Transverse colon (tissue), 4 donors: ENCODE measurements around the gene RAPGEF6. TPM values are rescaled to one million over a fixed set of nuclear protein-coding genes. Genes with fewer than 3 reads are reported as not detected.

ENCODE experiments used
- DNase-seq: peaks from one replicate; pipeline ENCODE4 v3.0.0-alpha.2; 2019
- H3K27ac ChIP-seq, 4 donors: fragments of 200-600 bp; sonication (generic); 2 replicates each; pipeline ENCODE4 v1.5.1; 2016 to 2018; ENCODE audit warnings: inconsistent platforms in 4 of 4
- H3K27me3 ChIP-seq: fragments of 200-600 bp; sonication (generic); 2 replicates; pipeline ENCODE4 v1.5.1; 2017; ENCODE audit warnings: inconsistent platforms
- H3K36me3 ChIP-seq, 4 donors: fragments of 200-600 bp; sonication (generic); 2 replicates each; pipeline ENCODE4 v1.5.1; 2017 to 2019; ENCODE audit warnings: inconsistent platforms in 4 of 4
- H3K4me1 ChIP-seq, 4 donors: fragments of 200-600 bp; sonication (generic); 2 replicates each; pipeline ENCODE4 v1.5.1; 2017 to 2020; ENCODE audit warnings: inconsistent platforms in 4 of 4
- H3K4me3 ChIP-seq, 4 donors: fragments of 200-600 bp; sonication (generic); 1 replicate in 1 of 4; 2 replicates in 3 of 4; pipeline versions ENCODE4 v1.5.1 to v1.6.1; 2017 to 2019; ENCODE audit warnings: inconsistent platforms in 4 of 4
- H3K9me3 ChIP-seq, 2 donors: fragments of 200-600 bp; sonication (generic); 2 replicates each; pipeline ENCODE4 v1.5.1; 2017 to 2019; ENCODE audit warnings: inconsistent platforms in 2 of 2
- EP300 ChIP-seq: sonication (generic); formaldehyde crosslinking; IDR thresholded peaks from one replicate; pipeline ENCODE4 v1.6.1; 2017; ENCODE audit warnings: antibody characterized with exemption, low read depth
- POLR2A ChIP-seq: fragments of 450-650 bp; IDR thresholded peaks from one replicate; pipeline ENCODE4 v1.6.1; 2016; ENCODE audit warnings: antibody characterized with exemption, mild to moderate bottlenecking, moderate library complexity
- POLR2AphosphoS5 ChIP-seq, 3 donors: sonication (generic); formaldehyde crosslinking; IDR thresholded peaks; one replicate each; pipeline ENCODE4 v1.6.1; 2016; ENCODE audit warnings: antibody characterized with exemption in 3 of 3
- WGBS, 2 donors: methylation state at CpG; one replicate each; pipeline ENCODE4 v1.1.5; 2018; ENCODE audit warnings: low coverage in 1 of 2; 5-methylcytosine and 5-hydroxymethylcytosine counted together
- in situ Hi-C, 4 donors: fragments of 200-750 bp; cut with MboI; loops; one replicate each; pipeline versions ENCODE4 v1.15.0 to v1.15.1; 2017; ENCODE audit warnings: low sequenced_read_pairs in 3 of 4, low pct_ligation_motif_present in 1 of 4, low pct_unique_long_range_greater_than_20kb in 1 of 4
- intact Hi-C: fragments of 100-400 bp; cut with DNase I; formaldehyde crosslinking; loops from one replicate; pipeline ENCODE4 v1.15.1; 2023; ENCODE audit warnings: low total_unique reads
- total RNA-seq, 4 donors: library from RNA; depleted of rRNA; stranded (reverse); fragments of >200 nt; gene quantifications; one replicate each; pipeline ENCODE4 v1.1.0, GENCODE V29; 2016
- TF ChIP-seq, protein P1 (sequence below), 5 experiments: fragments of 200-600 bp in 3 of 5; fragments of 450-650 bp in 2 of 5; sonication (generic) in 3 of 5; IDR thresholded peaks; 1 replicate in 2 of 5; 2 replicates in 3 of 5; pipeline ENCODE4 v1.5.1; 2016 to 2017; ENCODE audit warnings: antibody characterized with exemption in 5 of 5, inconsistent platforms in 3 of 5, mild to moderate bottlenecking in 2 of 5, moderate library complexity in 1 of 5

RAPGEF6 gene
- total RNA-seq, 4 donors from 2014 or later = 21.3 to 40.3 (median 35.9) TPM

DNA sequence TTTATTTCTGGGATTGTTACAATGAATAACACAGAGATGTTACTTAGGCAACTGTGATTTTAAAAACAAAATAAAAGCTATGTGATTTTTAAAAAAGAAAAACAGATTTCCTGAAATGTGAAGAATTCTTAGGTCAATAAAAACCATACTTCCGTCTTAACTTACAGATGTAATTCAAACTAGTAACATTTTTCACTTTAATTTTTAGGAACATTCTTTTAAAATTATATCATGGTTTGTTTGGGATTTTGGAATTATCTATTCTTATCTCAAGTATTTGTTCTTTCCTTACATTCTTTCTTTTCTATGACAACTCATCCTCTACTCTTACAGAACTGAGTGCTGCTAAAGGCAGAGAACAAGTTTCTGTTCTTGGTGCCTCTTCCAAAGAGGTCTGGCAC lies 159.5 kb downstream of the RAPGEF6 start:
- Histone ChIP-seq H3K27ac (no peak overlapping the region), H3K4me3 (no peak overlapping the region), H3K27me3 (no peaks in the 10 kb centered on the region), H3K4me1 (no peaks in the 10 kb centered on the region), H3K36me3 (peaks cover 0 to 5% (median 0%) of the 10 kb centered on the region in 4 donors), H3K9me3 (no peaks in the 10 kb centered on the region)
- in situ Hi-C loops = no loop called here
- TF ChIP-seq, protein P1, sequence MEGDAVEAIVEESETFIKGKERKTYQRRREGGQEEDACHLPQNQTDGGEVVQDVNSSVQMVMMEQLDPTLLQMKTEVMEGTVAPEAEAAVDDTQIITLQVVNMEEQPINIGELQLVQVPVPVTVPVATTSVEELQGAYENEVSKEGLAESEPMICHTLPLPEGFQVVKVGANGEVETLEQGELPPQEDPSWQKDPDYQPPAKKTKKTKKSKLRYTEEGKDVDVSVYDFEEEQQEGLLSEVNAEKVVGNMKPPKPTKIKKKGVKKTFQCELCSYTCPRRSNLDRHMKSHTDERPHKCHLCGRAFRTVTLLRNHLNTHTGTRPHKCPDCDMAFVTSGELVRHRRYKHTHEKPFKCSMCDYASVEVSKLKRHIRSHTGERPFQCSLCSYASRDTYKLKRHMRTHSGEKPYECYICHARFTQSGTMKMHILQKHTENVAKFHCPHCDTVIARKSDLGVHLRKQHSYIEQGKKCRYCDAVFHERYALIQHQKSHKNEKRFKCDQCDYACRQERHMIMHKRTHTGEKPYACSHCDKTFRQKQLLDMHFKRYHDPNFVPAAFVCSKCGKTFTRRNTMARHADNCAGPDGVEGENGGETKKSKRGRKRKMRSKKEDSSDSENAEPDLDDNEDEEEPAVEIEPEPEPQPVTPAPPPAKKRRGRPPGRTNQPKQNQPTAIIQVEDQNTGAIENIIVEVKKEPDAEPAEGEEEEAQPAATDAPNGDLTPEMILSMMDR (IDR thresholded peaks at IDR 0.05) = no peak
- no peak for TF ChIP-seq POLR2A
- TF ChIP-seq EP300 = no peak
- TF ChIP-seq POLR2AphosphoS5 (IDR thresholded peaks at IDR 0.05) = no peak
- no peak for DNase-seq
- intact Hi-C loops = no loop called here
- WGBS, 2 donors = 82 to 100% methylated on average over 1 of the region's 1 CpG

DNA sequence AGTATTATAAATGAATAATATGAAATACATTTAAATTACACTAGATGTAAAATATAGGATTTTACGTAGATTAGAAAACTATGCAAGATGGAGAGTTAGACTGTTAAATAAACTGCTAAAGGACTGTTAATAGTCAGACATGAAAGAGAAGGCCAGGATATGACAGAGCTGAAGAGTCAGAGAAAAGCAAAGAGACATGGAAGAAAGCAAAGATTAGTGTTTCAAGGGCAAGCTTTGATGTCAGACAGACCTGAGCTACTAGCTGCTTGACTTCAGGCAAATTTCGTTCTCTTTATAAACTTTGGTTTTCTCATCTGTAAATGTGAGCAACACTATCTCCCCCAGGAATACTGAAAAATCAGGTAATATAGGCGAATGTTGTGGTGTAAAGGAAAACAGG lies 161.3 kb downstream of the RAPGEF6 start:
- no peak for DNase-seq
- Histone ChIP-seq H3K27ac (no peak overlapping the region), H3K36me3 (peaks cover 0 to 5% (median under 1%) of the 10 kb centered on the region in 4 donors), H3K27me3 (no peaks in the 10 kb centered on the region), H3K4me1 (no peaks in the 10 kb centered on the region), H3K4me3 (no peak overlapping the region), H3K9me3 (no peaks in the 10 kb centered on the region)
- TF ChIP-seq POLR2A = no peak
- no peak for TF ChIP-seq POLR2AphosphoS5 (IDR thresholded peaks at IDR 0.05)
- TF ChIP-seq EP300 = no peak
- TF ChIP-seq, protein P1 (IDR thresholded peaks at IDR 0.05) = no peak
- WGBS, 2 donors = 94 to 98% methylated on average over 3 of the region's 3 CpGs
- intact Hi-C loops (no loop called here), in situ Hi-C loops (no loop called here)

DNA sequence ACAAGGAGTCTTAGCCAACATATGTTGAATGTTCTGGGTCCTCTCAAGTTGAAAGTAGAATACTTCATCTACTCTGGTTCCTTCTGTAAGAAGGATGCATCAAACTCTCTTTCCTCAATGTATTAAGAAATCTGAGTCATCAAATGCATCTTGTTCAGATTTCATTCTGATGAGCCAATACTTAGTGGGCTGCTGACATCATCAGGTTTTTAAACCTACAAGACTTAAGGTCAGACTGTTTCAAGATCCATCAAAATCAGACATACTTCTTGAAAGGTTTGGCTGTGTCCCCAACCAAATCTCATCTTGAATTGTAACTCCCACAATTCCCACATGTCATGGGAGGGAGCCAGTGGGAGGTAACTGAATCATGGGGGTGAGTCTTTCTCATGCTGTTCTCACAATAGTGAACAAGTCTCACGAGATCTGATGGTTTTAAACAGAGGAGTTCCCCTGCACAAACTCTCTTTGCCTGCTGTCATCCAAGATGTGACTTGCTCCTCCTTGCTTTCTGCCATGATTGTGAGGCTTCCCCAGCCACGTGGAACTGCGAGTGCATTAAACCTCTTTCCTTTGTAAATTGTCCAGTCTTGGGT lies 168.8 kb downstream of the RAPGEF6 start:
- no peak for TF ChIP-seq EP300
- TF ChIP-seq POLR2A = no peak
- TF ChIP-seq, protein P1 (IDR thresholded peaks at IDR 0.05) = no peak
- TF ChIP-seq POLR2AphosphoS5 (IDR thresholded peaks at IDR 0.05) = no peak
- intact Hi-C loops (no loop called here), in situ Hi-C loops (no loop called here)
- no peak for DNase-seq
- Histone ChIP-seq H3K9me3 (no peaks in the 10 kb centered on the region), H3K4me1 (no peaks in the 10 kb centered on the region), H3K27ac (no peak overlapping the region), H3K27me3 (no peaks in the 10 kb centered on the region), H3K4me3 (no peak overlapping the region), H3K36me3 (peaks cover 0 to 10% (median 5%) of the 10 kb centered on the region in 4 donors)
- WGBS, 2 donors = 90 to 100% methylated on average over 1 to 3 of the region's 3 CpGs

DNA sequence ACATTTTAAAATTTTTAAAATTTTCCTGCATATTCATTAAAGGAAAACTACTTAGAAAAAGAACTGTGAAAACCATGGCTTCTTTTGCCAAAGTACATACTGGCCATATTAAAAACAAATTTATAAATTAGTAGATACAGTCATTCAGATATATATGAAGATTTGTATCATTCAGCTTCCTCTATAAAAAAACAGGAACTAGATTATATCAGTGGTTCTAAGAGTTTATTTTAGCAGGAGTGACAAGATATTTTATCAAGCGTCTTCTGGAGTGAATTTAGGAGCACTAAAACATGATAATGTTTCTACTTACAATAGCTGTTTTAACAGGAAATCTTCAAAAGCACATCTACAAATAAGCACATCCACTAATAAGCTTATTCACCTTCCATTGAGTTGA lies 171.4 kb downstream of the RAPGEF6 start:
- TF ChIP-seq EP300 (no peak), POLR2AphosphoS5 (IDR thresholded peaks at IDR 0.05) (no peak), POLR2A (no peak)
- TF ChIP-seq, protein P1 (IDR thresholded peaks at IDR 0.05) = no peak
- in situ Hi-C loops = no loop called here
- Histone ChIP-seq H3K4me1 (no peaks in the 10 kb centered on the region), H3K36me3 (peaks cover 0 to 10% (median 5%) of the 10 kb centered on the region in 4 donors), H3K27me3 (no peaks in the 10 kb centered on the region), H3K4me3 (no peak overlapping the region), H3K9me3 (no peaks in the 10 kb centered on the region), H3K27ac (no peak overlapping the region)
- whole genome bisulfite sequencing, 2 donors = 67 to 85% methylated on average over 1 of the region's 1 CpG
- DNase-seq = no peak
- intact Hi-C loops = no loop called here
